Thoracic aorta (tissue), 2 donors: ENCODE results near the gene GUCY1A1. TPM values are rescaled to one million over a fixed set of nuclear protein-coding genes. Genes with fewer than 3 reads are reported as not detected.

Experiments
- ATAC-seq: fragments of 150-250 bp; one replicate; pipeline ENCODE4 v1.8.0; 2017; ENCODE audit warnings: low read depth; ENCODE audit not compliant: insufficient number of reproducible peaks, low FRiP score
- DNase-seq: peaks from one replicate; pipeline ENCODE4 v3.0.0-alpha.2; 2020; ENCODE audit warnings: low spot score
- H3K27ac ChIP-seq, 2 donors: fragments of 200-600 bp; sonication (generic); 1 replicate in 1 of 2; 2 replicates in 1 of 2; pipeline ENCODE4 v1.5.1; 2016; ENCODE audit warnings: mild to moderate bottlenecking in 2 of 2, moderate library complexity in 2 of 2
- H3K27me3 ChIP-seq: fragments of 200-600 bp; sonication (generic); replicated peaks from 2 replicates; pipeline ENCODE4 v1.6.0; 2016; ENCODE audit warnings: mild to moderate bottlenecking; ENCODE audit not compliant: insufficient read depth
- H3K36me3 ChIP-seq: fragments of 200-600 bp; sonication (generic); one replicate; pipeline ENCODE4 v1.5.1; 2016
- H3K4me1 ChIP-seq, 2 donors: fragments of 200-600 bp; sonication (generic); 1 replicate in 1 of 2; 2 replicates in 1 of 2; pipeline versions ENCODE4 v1.5.1 to v1.6.0; 2016; ENCODE audit warnings: low read depth in 2 of 2, mild to moderate bottlenecking in 1 of 2; ENCODE audit not compliant: control insufficient read depth in 1 of 2
- H3K4me3 ChIP-seq: fragments of 200-600 bp; sonication (generic); 2 replicates; pipeline ENCODE4 v1.5.1; 2016; ENCODE audit warnings: mild to moderate bottlenecking
- H3K9me3 ChIP-seq: fragments of 200-600 bp; sonication (generic); 2 replicates; pipeline ENCODE4 v1.5.1; 2016
- CTCF ChIP-seq: fragments of 200-600 bp; sonication (generic); IDR thresholded peaks from one replicate; pipeline ENCODE4 v1.5.1; 2019; ENCODE audit warnings: antibody characterized with exemption
- total RNA-seq, 2 donors: library from RNA; depleted of rRNA; stranded (reverse); fragments of >200 nt; gene quantifications; one replicate each; pipeline versions ENCODE4 v1.1.0 to v1.2.3, GENCODE V29; 2016

Gene GUCY1A1
- total RNA-seq, 2 donors from 2014 or later: 110 to 135 TPM

GRCh38 chr4:155734951-155735350 lies 68.3 kb downstream of the GUCY1A1 start:
- Histone ChIP-seq H3K27ac (no peak overlapping the region), H3K27me3 (no peaks in the 10 kb centered on the region), H3K36me3 (no peaks in the 10 kb centered on the region), H3K4me3 (no peak overlapping the region), H3K4me1 (peaks cover 3 to 7% of the 10 kb centered on the region in 2 donors), H3K9me3 (no peaks in the 10 kb centered on the region)
- DNase-seq: no peak
- no peak for TF ChIP-seq CTCF
- ATAC-seq: no peak

GRCh38 chr4:155735496-155735895 lies 68.8 kb downstream of the GUCY1A1 start:
- Histone ChIP-seq H3K36me3 (no peaks in the 10 kb centered on the region), H3K4me1 (peaks cover 3 to 7% of the 10 kb centered on the region in 2 donors), H3K4me3 (no peak overlapping the region), H3K27me3 (no peaks in the 10 kb centered on the region), H3K9me3 (no peaks in the 10 kb centered on the region), H3K27ac (no peak overlapping the region)
- ATAC-seq: no peak
- DNase-seq: no peak
- TF ChIP-seq CTCF: no peak

GRCh38 chr4:155738548-155738947 lies 71.9 kb downstream of the GUCY1A1 start:
- no peak for TF ChIP-seq CTCF
- DNase-seq (no peak), ATAC-seq (no peak)
- H3K4me3 ChIP-seq: no peak overlapping the region
- no peaks in the 10 kb centered on the region for H3K27me3 ChIP-seq
- H3K27ac ChIP-seq: no peak overlapping the region
- H3K36me3 ChIP-seq: no peaks in the 10 kb centered on the region
- no peaks in the 10 kb centered on the region for H3K9me3 ChIP-seq
- peaks cover 3 to 7% of the 10 kb centered on the region in 2 donors for H3K4me1 ChIP-seq

- Histone ChIP-seq H3K27me3 (no peaks in the 10 kb centered on the region), H3K4me1 (peaks cover 3 to 6% of the 10 kb centered on the region in 2 donors), H3K4me3 (no peak overlapping the region), H3K36me3 (no peaks in the 10 kb centered on the region), H3K9me3 (no peaks in the 10 kb centered on the region), H3K27ac (no peak overlapping the region)
- DNase-seq: no peak
- TF ChIP-seq CTCF: no peak
- ATAC-seq: no peak
These were observed 74.9 kb downstream of the GUCY1A1 start for GRCh38 chr4:155741546-155741945.

- Histone ChIP-seq H3K27ac (no peak overlapping the region), H3K4me1 (peaks cover 3 to 6% of the 10 kb centered on the region in 2 donors), H3K9me3 (no peaks in the 10 kb centered on the region), H3K36me3 (no peaks in the 10 kb centered on the region), H3K4me3 (no peak overlapping the region), H3K27me3 (no peaks in the 10 kb centered on the region)
- no peak for DNase-seq
- no peak for ATAC-seq
- TF ChIP-seq CTCF: no peak
These were observed 75.8 kb downstream of the GUCY1A1 start for GRCh38 chr4:155742310-155743015.
